GM12865 (cell line): ENCODE results near the gene DDB1.

ENCODE experiments used
- DNase-seq: peaks from one replicate; pipeline ENCODE4 v3.0.0; 2010; ENCODE audit warnings: low read depth
- H3K4me3 ChIP-seq: 2 replicates; pipeline ENCODE4 v1.5.1; 2011; ENCODE audit warnings: mild to moderate bottlenecking, low read depth, low read length, control low read depth
- TF ChIP-seq, protein P1 (sequence below): IDR thresholded peaks from 2 replicates; pipeline ENCODE4 v1.5.1; 2011; ENCODE audit warnings: low read length, control low read depth, low read depth, inconsistent platforms; ENCODE audit not compliant: insufficient read depth; ENCODE audit errors: missing control alignments

DDB1 gene

DNA sequence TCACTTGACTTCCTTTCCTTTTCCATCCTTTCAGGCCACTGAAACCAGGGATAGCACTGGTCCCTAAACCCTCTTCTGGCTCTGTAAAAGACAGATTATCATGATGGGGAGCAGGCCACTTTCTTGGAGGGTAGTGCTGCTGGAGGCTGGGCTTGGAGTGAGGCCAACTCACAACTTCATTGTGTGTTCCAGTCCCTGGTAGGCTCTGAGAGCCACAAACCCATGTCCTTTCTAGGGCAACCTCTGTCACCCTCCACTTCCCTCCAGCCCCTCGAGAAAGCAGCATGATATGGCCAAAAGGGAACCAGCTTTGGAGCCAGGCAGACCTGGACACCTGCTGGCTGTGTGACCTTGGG lies 2.4 kb upstream of the DDB1 start:
- H3K4me3 ChIP-seq, result no peak overlapping the region
- TF ChIP-seq, protein P1, sequence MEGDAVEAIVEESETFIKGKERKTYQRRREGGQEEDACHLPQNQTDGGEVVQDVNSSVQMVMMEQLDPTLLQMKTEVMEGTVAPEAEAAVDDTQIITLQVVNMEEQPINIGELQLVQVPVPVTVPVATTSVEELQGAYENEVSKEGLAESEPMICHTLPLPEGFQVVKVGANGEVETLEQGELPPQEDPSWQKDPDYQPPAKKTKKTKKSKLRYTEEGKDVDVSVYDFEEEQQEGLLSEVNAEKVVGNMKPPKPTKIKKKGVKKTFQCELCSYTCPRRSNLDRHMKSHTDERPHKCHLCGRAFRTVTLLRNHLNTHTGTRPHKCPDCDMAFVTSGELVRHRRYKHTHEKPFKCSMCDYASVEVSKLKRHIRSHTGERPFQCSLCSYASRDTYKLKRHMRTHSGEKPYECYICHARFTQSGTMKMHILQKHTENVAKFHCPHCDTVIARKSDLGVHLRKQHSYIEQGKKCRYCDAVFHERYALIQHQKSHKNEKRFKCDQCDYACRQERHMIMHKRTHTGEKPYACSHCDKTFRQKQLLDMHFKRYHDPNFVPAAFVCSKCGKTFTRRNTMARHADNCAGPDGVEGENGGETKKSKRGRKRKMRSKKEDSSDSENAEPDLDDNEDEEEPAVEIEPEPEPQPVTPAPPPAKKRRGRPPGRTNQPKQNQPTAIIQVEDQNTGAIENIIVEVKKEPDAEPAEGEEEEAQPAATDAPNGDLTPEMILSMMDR, result no peak
- no peak for DNase-seq

DNA sequence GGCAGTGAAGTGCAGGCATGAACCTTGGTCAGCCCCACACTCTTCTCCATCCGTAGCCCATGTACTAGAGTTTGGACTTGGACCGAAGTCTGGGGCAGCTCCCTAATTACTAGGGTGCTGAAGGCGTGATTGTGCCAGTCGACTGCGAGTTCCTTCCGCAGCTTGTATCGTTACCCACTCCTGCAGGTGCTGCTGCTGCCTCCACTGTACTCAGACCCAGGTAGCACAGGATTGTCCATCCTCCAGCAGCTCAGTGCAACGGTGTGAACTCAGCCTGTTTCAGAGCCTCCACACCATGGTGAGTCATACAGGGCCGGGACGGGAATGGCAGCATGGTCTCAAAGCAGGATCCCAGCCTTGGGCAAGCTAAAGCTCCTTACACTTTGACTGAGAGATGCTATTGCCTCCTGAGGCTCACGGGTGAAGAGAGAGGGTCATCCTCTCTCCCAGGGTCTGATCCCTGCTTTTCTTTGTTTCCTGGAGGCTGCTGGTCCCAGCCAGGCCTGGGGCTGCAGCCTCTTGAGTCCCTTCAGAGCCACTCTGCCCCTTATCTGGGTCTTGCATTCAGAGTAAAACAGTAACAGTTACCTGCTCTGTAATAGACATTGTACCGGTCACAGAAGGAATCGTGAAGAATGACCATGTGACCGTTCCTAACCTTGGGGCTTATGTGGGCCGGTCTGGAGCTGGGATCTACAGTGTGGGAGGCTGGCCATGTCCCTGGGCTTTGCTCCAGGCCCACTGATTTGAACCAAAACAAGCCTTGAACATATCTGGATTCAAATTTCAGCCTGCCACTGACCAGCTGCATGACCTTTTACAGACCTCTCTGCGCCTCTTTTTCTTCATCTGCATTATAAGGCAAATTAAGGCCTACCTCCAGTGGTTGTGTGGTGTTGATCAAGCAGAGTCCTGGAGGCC lies 1.8 kb upstream of the DDB1 start:
- DNase-seq, result no peak
- TF ChIP-seq, protein P1, result no peak
- no peak overlapping the region for H3K4me3 ChIP-seq

DNA sequence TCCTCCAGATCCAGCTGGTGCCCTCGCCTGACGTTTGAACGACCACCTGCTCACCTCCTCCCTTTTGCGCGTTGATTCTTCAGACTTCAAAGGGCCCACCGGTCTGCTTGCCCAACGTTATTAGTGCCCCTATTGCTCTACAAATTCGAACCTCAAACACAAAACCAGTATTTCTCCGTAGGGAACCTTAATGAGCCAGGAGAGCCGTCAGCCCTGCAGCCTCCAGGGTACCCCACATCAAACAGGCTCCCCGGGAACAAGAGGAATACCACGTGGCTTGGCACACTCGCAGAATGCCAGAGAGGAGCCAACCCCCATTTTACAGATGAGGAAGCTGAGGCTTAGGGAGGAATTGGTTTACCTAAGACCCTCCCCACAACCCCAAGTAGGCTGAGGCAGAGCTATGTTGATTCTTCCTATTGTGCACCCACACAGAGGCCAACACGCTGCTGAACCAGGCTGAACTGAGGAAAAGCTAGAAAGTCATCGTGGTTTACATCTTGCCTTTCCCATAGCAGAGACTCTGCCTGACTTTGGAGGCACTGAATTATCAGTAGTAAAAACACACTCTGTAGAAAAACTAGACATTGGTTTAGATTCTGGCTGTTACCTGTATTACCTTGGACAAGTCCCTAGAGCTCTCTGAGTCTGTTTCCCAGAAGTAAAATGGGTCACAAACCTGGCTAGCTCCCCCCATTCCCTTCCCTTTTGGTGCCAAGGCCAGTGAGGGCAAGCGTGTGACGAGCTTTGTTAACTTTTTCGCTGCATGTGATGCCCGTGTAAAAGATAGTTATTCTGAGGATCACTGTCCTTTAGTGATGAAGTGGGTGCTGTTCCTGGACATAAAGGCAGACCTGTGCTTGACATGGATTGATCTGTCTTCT lies 887 bp upstream of the DDB1 start:
- H3K4me3 ChIP-seq, result peak overlapping the region; percentile 90
- TF ChIP-seq, protein P1, result no peak
- peak; percentile 30 for DNase-seq

DNA sequence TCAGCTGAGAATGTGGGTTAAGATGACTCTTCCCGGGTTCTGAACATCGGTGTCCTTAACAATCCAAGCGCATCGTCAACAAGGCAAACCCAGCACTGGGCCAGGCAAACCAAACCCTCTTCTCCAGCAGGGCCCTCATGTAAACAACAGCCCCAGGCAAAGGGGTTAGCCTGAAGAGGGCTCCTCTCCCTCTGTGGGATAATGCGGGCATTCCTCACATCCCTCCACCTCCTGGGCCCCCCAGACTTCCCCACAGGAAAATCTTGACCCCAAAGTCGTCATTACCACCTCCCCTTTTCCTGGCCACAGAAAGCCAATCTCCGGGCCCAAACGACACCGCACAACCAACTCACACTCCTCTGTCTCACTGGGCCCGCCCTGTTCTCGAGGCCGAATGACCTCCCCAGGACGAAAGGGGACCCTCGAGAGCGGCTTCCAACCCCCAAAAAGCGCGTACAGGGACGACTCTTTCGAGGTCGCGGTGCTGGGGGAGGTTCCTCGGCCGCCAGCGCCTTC lies 566 bp downstream of the DDB1 start:
- peak overlapping the region; percentile 90 for H3K4me3 ChIP-seq
- no peak for DNase-seq
- TF ChIP-seq, protein P1, result no peak

DNA sequence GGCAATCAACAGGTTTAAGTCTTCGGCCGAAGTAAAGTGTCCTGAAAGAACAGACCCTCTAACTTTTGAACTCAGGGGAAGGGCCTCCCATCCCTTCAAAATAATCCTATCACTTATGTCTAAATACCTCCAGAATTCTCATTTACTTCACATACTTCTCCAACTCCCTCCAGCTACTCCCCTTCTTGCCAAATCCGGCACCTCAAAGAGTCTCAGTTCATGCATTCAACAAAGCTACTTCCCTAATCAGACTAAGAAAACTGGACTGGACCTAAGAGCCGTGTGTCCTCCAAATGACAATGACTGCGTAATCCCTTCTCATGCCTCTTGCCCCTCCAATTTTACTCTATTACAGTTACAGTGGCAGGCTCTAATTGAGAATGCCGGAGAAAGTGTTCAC lies 1.3 kb downstream of the DDB1 start:
- no peak for DNase-seq
- TF ChIP-seq, protein P1, result no peak
- peak overlapping the region; percentile 90 for H3K4me3 ChIP-seq

DNA sequence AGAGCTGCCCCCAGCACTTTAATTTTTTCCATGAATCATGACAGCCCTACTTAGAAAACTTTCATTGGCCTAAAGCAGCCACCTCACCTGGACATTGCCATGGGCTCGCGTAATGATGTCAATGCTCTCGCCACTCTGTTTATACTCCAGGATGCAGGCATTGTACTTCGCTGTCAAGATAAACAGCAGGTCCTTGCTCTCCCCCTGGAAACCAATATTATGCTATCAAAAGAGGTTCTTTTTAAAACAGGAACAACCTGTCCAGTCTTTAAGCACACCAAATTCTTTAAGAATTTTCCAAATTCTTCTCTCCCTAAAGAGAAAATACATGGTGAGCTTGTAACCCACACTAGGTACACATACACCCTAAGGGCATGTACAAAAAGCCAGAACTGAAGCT lies 3.0 kb downstream of the DDB1 start:
- no peak overlapping the region for H3K4me3 ChIP-seq
- DNase-seq, result no peak
- TF ChIP-seq, protein P1, result no peak
